Chondrocyte (in vitro differentiated cells): ENCODE results near the gene TFEC. TPM values are rescaled to one million over a fixed set of nuclear protein-coding genes. Genes with fewer than 3 reads are reported as not detected.

ENCODE experiments used
- DNase-seq: peaks from one replicate; pipeline ENCODE4 v3.0.0; 2021; ENCODE audit warnings: mixed read lengths, low spot score
- H3K27ac Mint-ChIP-seq: one replicate; pipeline ENCODE4 v1.8.0; 2021; ENCODE audit warnings: mild to moderate bottlenecking, moderate library complexity, mixed read lengths; ENCODE audit not compliant: unreplicated experiment
- H3K27me3 Mint-ChIP-seq: 2 replicates; pipeline ENCODE4 v1.8.0; 2021; ENCODE audit warnings: low read depth, mixed read lengths
- H3K36me3 Mint-ChIP-seq: 2 replicates; pipeline ENCODE4 v1.8.0; 2021; ENCODE audit warnings: low read depth, mixed read lengths
- H3K4me1 Mint-ChIP-seq: 2 replicates; pipeline ENCODE4 v1.8.0; 2021; ENCODE audit warnings: low read depth, mild to moderate bottlenecking, mixed read lengths
- H3K4me3 Mint-ChIP-seq: one replicate; pipeline ENCODE4 v1.8.0; 2021; ENCODE audit warnings: mild to moderate bottlenecking, moderate library complexity, mixed read lengths; ENCODE audit not compliant: unreplicated experiment
- H3K9me3 Mint-ChIP-seq: 2 replicates; pipeline ENCODE4 v1.8.0; 2021; ENCODE audit warnings: low read depth, mixed read lengths
- long read RNA-seq: library from polyadenylated mRNA; stranded (forward); transcript quantifications from one replicate; pipeline ENCODE4 v2.0.0, GENCODE V29; 2021
- total RNA-seq: library from RNA; stranded (reverse); gene quantifications from 3 replicates; pipeline ENCODE4 v1.2.1, GENCODE V29; 2021
- TF ChIP-seq, protein P1 (sequence below): fragments of 200-600 bp; sonication (generic); IDR thresholded peaks from 2 replicates; pipeline ENCODE4 v1.5.0; 2021; ENCODE audit warnings: antibody characterized with exemption, mild to moderate bottlenecking, moderate library complexity

Gene TFEC, protein sequence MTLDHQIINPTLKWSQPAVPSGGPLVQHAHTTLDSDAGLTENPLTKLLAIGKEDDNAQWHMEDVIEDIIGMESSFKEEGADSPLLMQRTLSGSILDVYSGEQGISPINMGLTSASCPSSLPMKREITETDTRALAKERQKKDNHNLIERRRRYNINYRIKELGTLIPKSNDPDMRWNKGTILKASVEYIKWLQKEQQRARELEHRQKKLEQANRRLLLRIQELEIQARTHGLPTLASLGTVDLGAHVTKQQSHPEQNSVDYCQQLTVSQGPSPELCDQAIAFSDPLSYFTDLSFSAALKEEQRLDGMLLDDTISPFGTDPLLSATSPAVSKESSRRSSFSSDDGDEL
- total RNA-seq: 0.05 to 0.23 TPM (median 0.17 TPM) in 3 replicates
- long read RNA-seq: 0 reads

DNA sequence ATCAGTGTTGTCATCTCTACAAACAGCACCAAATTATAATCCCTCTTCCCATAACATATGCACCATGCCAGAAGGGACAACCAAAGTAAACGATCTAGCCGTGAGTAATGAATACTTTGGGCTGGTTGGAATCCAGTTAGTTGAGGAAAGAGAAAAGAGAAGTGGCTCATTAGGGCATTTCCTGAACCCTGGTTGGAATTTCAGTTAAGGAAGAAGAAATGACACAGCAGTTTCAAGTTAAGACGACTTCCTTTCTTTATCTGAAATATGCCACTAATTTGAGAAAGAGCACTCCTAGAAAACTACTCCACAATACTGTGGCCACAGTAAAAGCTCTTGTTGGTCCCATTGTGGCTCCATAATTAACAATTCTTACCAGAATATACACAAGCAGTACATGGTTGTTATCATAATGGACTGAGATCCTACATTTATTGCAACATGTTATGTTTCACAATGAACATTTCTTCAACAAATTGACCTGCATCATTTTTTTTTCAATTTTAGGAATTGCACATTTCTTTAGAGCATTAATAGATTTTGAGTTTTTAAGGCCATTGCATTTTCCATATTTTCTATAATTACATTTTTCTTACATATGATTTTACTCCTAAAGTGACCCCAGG is at the start of gene TFEC:
Gene TFEC, minus strand, starts transcription at position 113 of the 626 bp plus-strand sequence. CDS start 46,322 bp downstream, outside the sequence.
- TF ChIP-seq, protein P1, sequence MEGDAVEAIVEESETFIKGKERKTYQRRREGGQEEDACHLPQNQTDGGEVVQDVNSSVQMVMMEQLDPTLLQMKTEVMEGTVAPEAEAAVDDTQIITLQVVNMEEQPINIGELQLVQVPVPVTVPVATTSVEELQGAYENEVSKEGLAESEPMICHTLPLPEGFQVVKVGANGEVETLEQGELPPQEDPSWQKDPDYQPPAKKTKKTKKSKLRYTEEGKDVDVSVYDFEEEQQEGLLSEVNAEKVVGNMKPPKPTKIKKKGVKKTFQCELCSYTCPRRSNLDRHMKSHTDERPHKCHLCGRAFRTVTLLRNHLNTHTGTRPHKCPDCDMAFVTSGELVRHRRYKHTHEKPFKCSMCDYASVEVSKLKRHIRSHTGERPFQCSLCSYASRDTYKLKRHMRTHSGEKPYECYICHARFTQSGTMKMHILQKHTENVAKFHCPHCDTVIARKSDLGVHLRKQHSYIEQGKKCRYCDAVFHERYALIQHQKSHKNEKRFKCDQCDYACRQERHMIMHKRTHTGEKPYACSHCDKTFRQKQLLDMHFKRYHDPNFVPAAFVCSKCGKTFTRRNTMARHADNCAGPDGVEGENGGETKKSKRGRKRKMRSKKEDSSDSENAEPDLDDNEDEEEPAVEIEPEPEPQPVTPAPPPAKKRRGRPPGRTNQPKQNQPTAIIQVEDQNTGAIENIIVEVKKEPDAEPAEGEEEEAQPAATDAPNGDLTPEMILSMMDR: no peak
- DNase-seq: no peak
- Mint-ChIP-seq H3K4me3 (no peak within 1 kb of the TSS), H3K27ac (no peak within 1 kb of the TSS), H3K4me1 (peaks cover 11% of the 10 kb centered on the region), H3K9me3 (no peaks in the 10 kb centered on the region), H3K36me3 (no peaks in the 10 kb centered on the region), H3K27me3 (no peaks in the 10 kb centered on the region)

DNA sequence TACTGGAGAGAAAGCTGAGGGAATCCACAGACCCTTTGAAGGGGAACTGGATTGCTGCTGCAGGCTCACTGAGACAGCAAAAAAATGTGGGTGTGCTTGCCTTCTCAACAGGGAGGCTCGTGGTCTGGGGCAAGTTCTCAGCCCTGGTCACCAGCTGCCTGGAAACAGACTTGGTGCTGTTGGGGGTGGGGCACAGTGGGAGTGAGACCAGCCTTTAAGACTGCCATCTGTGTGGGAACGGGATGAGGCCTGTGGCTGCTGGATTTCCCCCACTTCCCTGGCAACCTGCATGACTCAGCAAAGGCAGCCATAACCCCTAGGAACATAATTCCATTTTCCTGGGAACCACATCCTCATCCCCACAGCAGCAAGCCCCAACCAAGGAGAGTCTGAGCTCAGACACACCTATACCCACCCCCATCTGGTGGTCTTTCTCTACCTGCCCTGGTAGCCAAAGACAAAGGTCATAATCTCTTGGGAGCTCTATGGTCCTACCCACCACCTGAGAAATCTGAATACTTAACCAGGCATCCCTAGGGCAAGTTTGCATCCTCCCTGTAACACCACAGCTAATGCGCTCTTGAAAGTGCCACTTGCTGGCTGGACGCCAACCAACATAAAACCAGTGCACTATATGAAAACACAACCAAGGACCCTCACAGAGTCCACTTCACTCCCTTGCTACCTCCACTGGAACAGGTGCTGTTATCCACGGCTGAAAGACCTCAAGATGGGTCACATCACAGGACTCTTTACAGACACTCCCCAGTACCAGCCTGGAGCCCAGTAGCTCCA is 45.0 kb upstream of the TFEC start:
- no peak overlapping the region for H3K4me3 Mint-ChIP-seq
- H3K4me1 Mint-ChIP-seq: no peaks in the 10 kb centered on the region
- H3K27me3 Mint-ChIP-seq: no peaks in the 10 kb centered on the region
- H3K27ac Mint-ChIP-seq: no peak overlapping the region
- TF ChIP-seq, protein P1: no peak
- H3K36me3 Mint-ChIP-seq: peaks cover 9% of the 10 kb centered on the region
- peaks cover 38% of the 10 kb centered on the region for H3K9me3 Mint-ChIP-seq
- DNase-seq: peak; percentile 36

DNA sequence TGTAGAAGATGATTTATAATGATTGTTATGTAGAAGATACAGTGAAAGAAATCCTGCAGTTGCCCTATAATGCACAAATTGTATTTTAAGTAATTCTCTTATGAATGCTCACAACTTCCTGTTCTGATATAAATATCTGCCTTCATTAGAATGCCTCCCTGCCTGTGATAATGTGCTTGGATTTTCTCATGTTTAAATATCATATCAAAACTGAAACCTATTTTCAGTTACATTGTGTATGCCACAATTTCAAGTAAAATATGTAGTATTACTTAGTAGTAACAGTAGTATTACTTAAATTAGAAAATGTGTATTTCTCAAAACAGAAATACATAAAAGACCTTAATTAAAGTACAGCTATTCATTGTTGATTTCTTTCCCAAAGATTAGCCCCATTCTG is 41.1 kb upstream of the TFEC start:
- Mint-ChIP-seq H3K27ac (no peak overlapping the region), H3K9me3 (peaks cover 15% of the 10 kb centered on the region), H3K4me1 (no peaks in the 10 kb centered on the region), H3K27me3 (peaks cover 5% of the 10 kb centered on the region), H3K36me3 (peaks cover 5% of the 10 kb centered on the region), H3K4me3 (no peak overlapping the region)
- TF ChIP-seq, protein P1: no peak
- DNase-seq: no peak

DNA sequence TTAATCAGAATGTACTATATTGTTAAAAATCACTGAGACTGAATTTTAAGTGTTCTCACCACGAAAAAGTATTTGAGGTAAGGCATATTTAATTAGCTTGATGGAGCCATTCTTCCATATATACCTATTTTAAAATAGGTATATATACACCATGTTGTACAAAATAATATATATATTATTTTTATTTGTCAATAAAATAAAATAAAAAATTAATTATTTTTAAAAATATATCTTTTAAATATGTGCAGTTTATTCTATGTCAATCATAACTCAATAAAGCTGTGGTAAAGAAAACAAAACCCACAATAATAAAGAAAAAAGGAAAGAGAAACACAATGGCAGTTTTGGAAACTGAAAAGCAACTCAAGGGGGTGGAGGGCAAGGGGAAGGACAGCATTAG is 33.6 kb upstream of the TFEC start:
- Mint-ChIP-seq H3K9me3 (peaks cover 7% of the 10 kb centered on the region), H3K36me3 (no peaks in the 10 kb centered on the region), H3K27me3 (peaks cover 7% of the 10 kb centered on the region), H3K27ac (no peak overlapping the region), H3K4me3 (no peak overlapping the region), H3K4me1 (peaks cover 8% of the 10 kb centered on the region)
- TF ChIP-seq, protein P1: no peak
- DNase-seq: no peak

DNA sequence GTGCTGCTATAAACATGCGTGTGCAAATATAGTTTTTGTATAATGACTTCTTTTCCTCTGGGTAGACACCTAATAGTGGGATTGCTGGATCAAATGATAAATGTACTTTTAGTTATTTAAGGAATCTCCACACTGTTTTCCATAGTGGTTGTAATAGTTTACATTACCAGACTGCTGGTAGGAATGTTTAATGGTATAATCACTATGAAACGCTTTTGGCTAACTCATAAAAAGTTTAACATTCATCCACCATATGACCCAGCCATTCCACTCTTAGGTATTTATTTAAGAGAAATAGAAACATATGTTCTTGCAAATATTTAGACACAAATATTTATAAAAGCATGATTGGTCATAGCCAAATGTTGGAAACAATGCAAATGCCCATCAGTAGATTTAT is 32.1 kb upstream of the TFEC start:
- Mint-ChIP-seq H3K27me3 (peaks cover 2% of the 10 kb centered on the region), H3K4me1 (peaks cover 8% of the 10 kb centered on the region), H3K36me3 (no peaks in the 10 kb centered on the region), H3K4me3 (no peak overlapping the region), H3K27ac (no peak overlapping the region), H3K9me3 (peaks cover 3% of the 10 kb centered on the region)
- DNase-seq: no peak
- TF ChIP-seq, protein P1: peak; percentile 22
